Fibroblast of skin of right quadriceps (primary cell): ENCODE data around the gene MAJIN.

Source experiments
- DNase-seq: peaks from one replicate; pipeline ENCODE4 v3.0.0-alpha.2; 2013

Gene MAJIN

GRCh38 chr11:64930340-64930739 lies 41.6 kb downstream of the MAJIN start:
- DNase-seq, result no peak

GRCh38 chr11:64929625-64930024 lies 42.3 kb downstream of the MAJIN start:
- no peak for DNase-seq

DNA sequence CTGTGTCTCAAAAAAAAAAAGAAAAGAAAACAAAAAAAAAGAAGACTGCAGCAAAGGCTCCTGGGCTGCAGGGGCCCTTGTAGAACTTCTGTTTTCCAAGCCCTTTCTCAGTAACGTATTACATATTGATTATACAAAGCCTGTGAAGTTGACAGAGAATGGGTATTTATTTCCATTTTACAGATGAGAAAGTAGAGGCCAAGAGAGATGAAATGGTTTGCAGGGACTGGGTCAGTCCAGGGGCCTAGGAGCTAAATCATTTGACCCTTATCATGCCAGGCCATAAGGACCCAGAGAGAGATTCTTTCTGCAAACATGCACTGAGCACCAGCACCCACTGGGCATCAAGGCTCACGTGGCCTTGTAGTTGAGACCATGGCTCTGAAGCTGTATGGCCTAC lies 43.0 kb downstream of the MAJIN start:
- DNase-seq, result no peak

DNA sequence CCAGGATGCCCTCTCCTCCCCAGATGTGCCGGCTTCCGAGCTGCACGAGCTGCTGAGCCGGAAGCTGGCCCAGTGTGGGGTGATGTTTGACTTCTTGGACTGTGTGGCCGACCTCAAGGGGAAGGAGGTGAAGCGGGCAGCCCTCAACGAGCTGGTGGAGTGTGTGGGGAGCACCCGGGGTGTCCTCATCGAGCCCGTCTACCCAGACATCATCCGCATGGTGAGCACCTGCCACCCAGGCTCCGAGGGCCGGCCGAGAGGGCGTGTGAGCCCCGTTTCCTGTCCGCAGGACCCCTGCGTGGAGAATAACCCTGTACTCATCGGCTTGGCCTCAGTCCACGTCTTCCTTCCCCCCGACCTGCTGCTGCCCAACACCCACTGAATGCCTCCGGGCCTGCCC lies 45.2 kb downstream of the MAJIN start:
- no peak for DNase-seq

DNA sequence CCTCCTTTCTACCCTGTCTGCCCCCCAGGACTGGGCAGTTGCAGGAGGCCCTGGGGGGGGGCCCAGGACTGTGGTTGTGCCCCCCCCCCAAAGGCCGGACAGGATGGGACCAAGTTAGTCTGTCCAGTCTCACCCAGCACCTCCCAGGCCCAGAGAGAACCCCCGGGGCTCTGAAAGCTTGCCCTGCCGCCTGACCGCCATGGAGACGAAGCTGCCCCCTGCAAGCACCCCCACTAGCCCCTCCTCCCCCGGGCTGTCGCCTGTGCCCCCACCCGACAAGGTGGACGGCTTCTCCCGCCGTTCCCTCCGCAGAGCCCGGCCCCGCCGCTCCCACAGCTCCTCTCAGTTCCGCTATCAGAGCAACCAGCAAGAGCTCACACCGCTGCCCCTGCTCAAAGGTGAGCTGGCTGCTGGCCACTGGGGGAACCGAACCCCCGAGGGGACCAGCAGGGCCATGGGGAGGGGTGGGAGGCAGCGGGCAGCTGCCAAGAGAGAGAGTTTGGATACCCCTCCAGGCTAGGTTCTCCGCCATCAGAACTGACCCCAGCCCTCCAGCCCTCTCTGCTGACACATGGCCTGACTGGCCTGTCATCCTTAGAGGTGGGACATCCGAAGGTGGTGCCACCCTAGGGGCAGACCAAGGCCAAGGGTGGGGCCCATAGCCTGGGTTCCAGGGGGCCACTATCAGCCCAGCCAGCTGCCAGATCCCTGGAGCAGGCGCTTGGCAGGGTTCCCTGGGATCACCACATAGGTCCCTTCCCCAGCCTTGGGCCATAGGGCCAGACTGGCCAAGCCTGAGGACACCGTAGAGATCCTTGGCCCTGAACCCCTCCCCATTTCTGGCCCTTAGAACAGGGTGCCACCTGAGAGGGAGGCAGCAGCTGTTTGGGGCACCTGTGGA lies 46.1 kb downstream of the MAJIN start:
- DNase-seq, result no peak

- DNase-seq, result no peak
Measured at GRCh38 chr11:64924910-64925284, 47.0 kb downstream of the MAJIN start.

DNA sequence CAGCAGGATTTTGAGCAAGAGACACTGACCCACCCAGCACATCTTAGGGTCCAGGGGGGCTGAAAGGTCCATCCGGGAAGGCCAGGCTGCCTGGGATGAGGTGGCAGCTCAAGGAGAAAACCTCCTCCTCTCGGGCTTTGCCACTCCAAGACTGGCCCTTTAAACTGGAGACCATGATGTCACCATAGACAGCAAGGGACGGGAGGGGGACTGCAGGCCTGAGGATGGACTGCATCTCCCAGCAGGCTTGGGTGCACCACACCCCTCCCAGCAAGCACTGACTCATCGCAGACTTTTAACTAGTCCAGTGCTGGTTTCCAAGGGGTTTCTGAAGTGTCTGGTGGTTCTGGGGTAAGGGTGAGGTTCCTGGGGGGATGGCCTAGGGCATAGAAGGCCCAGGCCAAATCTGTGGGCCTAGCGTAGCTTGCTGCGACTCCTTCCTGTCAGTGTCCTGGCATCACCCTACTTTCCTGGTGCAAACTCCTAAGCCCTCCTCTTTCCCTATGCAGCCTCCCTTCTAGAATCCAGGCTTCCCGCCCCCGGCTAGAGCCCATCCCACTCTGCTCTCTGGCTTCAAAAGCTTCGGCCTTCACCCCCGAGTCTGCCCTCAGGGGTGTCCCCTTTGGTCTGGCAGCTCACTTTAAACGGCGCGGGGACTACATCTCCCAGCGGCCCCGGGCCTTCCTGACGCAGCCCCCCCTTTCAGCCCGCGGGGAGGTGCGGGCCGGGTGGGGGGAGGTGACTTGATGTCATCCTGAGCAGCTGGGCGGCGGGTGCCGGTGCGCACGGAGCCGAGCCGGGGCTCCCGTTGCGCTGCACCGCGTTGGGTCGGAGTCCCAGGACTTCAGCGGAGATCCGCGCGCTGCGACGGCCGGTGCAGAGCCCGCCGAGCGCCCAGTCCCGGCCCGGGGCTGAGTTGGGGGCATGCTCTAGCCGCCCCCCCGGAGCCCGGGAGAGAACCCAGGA lies 47.7 kb downstream of the MAJIN start, which contains the start of gene PPP2R5B:
Gene PPP2R5B (plus strand): TSS at position 746 of the 966 bp plus-strand sequence. CDS start 1,046 bp downstream, outside the sequence.
- peak; percentile 92 for DNase-seq

- no peak for DNase-seq
Measured at GRCh38 chr11:64923151-64923661, 48.7 kb downstream of the MAJIN start.

DNA sequence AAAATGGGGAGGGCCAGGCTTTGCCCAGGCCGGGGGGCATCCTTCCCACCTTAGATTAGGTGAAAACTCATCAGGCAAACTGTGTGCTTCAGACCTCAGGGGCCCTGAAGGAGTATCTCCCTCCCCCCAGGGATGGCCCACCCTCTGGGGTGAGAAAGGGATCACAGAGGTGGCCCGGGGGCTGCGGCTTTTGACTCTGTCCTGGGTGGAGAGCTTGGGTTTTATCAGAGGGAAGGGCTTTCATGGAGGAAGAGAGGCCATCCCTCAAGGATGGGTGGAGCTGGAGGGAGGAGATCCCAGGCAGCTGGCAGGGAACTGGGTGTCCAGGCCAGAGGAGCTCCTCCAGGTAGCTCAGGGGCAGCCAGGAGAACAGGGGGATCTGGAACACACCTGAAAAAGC lies 50.5 kb downstream of the MAJIN start:
- no peak for DNase-seq

GRCh38 chr11:64920124-64920523 lies 51.8 kb downstream of the MAJIN start:
- no peak for DNase-seq

GRCh38 chr11:64919627-64920026 lies 52.3 kb downstream of the MAJIN start:
- no peak for DNase-seq

- DNase-seq, result peak; percentile 50
Measured at GRCh38 chr11:64918017-64918416, 53.9 kb downstream of the MAJIN start.

GRCh38 chr11:64917663-64917995 lies 54.3 kb downstream of the MAJIN start:
- no peak for DNase-seq

DNA sequence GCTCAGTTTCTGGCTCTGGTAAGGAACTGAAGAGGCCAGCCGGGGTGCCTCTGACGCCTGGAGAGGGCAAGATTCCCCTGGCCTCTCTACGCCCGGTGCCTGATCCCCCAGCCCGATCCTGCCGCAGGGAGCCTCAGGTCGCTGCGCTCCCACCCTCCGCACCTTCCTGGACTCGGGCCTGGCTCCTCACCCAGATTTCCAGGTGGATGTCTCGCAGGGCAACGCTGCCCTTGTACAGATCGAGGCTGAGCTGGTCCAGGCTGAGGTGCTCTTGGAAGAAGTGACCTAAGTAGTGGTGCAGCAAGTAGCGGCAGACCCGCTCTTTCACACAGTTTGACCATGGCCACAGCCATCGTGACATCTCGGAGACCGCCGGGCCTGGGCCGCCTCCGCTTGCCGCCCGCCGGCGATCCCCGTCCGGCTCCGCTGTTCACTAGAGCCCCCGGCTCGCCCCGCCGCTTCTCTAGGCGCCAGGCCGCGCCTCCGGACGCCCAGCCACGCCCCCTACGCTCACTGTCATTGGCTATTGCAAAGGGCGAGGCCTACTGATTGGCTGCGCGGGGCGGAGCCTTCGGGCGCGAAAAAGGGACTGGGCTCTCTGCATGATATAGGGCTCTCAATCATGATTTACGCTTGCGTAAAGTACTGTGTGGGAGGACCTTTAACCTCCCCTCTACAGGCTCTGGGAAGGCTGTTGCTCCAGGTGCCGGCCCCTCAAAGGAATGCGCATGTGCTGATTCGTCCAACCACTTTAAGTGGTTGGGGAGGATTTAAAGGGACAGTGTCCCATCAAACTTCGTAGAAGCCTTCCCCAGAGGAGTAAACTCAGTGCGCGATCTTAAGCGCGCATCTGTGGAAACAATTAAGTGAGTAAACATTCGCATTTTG lies 54.9 kb downstream of the MAJIN start, which contains the start of gene ATG2A:
Gene ATG2A (minus strand): TSS at position 435 of the 888 bp plus-strand sequence. CDS start 74 bp downstream, at position 361.
- peak; percentile 100 for DNase-seq

GRCh38 chr11:64916040-64916774 lies 55.7 kb downstream of the MAJIN start:
- peak; percentile 16 for DNase-seq

GRCh38 chr11:64915376-64915887 lies 56.5 kb downstream of the MAJIN start:
- no peak for DNase-seq

DNA sequence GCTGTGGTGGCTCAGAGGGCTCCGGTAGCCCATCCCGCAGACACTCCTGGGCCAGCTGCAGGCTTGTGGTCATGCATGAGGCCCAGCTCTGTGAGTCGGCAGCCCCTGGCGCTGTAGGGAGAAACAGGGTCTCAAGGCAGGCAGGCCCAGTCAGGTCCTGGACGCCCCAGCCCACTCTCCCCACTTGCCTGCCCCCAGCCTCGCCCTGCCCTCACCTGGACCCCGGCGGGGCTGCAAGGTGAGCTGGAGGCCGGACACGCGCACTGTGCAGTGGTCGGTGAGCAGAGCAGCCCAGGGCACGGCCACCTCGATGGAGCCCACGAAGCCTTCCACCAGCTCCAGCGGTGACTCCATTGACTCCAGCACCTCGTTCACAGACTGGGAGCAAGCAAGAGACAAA lies 57.8 kb downstream of the MAJIN start:
- no peak for DNase-seq

GRCh38 chr11:64913171-64913727 lies 58.7 kb downstream of the MAJIN start:
- DNase-seq, result no peak

GRCh38 chr11:64911689-64912088 lies 60.2 kb downstream of the MAJIN start:
- DNase-seq, result no peak

- no peak for DNase-seq
Measured at GRCh38 chr11:64911142-64911541, 60.8 kb downstream of the MAJIN start.
